ENCODE results near the gene MPDZ.

The MPDZ gene

DNA sequence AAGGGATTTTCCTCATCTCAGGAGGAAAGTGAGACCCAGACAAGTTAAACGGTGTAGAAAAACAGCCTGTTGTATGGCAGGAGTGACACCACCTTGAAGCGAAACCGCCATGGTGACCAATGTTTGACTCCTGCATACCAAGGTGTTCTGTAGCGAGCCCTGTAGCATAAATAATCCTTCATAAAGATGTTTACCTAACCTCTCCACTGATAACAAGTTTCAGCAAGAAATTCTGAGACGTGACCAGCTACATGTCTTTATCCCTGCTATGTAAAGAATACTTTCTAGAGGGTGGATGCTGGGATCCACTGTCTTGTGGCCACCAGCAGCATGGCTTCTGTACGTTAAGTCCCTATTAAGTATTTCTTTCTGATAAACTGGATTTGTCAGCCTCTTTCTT lies 148.1 kb downstream of the MPDZ start:
- DNase-seq: no peak

DNA sequence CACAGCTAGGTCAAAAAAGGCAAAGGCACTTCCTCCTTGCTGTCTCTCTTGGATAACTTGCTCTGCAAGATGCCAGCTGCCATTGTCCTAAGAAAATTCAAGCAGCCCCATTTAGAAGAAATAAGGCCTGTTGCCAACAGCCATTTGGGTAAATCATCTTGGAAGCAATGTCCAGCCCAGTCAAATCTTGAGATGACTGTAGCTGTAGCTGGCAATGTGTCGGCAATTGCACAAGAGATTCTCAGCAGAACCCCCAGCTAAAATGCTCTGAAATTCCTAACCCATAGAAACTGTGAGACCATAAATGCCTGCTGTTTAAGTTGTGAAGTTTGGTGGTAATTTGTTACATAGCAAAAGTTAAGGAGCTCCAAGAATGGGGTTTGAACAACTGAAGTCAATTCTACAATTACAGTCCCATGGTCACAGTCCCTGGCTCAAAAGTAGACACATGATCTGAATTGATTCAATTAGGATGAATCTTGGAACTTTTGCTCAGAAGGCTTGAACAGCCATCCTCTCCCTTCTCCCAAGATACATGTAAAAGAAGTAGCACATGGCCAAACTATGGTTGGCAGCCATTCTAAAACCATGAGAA lies 151.1 kb downstream of the MPDZ start:
- no peak for DNase-seq

DNA sequence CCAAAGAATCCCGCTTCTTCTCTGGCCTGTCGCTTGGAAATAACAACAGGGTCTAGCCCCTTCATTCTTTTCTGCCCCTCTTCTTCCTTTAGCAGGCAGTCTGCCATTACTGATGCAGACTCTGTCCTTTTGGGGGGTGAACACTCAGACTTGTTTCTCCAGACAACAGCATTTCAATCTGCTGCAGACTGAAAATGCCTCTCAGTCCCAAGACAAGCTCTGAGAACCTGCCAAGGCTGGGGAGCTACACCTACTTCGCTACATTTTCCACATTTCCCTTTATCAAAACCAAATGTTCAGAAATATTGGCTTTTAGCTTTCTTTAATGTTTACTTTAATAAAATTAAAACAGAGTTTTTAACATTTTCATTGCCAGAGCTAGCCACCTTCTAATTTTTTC lies 152.4 kb downstream of the MPDZ start:
- no peak for DNase-seq

DNA sequence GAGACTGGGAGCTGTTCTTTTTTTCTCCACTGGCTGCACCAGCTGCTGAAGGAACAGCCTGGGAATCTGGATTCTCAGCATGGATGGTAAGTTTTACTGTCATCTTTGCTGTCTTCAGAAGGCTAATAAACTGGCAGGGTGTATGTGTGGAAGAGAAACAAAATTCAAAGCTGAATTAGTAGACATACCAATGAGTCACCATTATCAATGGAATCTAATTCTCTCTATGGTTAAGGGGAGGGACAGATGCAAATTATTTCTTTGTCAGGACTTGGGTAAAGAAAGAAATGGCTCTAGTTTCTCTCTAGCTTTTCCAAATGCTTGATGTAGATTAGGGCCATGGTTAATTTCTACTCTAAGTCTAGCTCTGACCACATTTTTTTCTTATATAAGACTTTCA lies 154.2 kb downstream of the MPDZ start:
- DNase-seq: no peak

DNA sequence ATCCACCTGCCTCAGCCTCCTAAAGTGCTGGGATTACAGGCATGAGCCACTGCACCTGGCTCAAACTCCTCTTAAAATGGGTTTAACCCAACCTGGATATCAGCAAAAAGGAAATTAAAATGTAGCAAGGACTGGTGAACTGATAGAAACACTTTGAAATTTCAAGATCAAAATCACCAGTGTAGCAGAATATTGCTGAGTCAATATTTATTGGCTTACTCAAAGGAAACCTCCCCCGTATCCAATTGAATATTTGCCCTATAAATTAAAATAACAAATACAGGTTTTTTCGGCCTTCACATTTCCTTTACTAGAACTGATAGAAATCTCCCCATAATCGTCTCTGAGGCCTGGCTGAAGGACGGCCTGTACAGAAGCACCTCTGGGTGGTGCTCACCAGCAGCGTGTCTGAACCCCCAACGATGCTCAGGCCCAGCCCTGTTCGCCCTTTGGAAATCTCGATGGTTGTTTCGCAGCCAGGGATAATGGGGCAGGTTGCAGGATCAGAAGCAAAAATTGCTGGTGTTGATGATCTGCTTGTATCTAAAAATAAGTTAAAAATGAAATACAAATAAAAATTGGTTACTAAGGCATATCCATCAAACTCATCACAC lies 156.6 kb downstream of the MPDZ start:
- no peak for DNase-seq

DNA sequence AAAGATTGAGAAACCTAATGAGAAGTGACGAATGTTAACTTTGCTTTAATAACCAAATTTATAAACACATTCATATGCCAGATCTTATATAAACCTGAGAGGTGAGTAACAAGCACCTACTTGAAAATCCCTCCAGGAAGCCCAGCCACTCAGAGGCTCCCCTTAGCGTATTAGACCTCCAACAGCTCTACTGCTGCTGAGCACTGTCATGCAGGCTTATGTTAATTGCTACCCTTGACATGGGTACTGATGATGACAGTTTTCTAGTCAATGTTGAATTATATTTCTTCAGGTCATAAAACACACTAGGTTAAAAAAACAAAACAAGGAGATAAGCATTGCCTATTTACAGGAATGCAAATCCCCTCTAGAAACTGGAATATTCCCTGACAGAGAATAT lies 161.2 kb downstream of the MPDZ start:
- DNase-seq: no peak

DNA sequence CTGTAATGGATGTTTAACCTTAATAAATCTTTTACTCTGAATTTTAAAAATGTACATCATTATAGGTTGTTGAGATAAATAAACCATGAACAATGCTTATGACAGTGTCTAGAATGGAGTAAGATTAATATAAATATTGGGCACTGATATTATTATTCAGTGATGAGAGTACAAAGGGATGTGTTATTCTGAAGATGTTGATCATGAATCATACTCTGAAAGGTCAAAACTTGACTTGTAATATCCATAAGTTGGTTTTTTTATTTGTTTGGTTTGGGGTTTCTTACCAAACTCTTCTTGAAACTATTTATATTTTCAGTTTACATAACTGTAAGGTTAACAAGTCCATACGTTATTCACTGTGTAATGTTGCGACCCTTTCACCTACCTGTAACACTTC lies 163.2 kb downstream of the MPDZ start:
- no peak for DNase-seq

DNA sequence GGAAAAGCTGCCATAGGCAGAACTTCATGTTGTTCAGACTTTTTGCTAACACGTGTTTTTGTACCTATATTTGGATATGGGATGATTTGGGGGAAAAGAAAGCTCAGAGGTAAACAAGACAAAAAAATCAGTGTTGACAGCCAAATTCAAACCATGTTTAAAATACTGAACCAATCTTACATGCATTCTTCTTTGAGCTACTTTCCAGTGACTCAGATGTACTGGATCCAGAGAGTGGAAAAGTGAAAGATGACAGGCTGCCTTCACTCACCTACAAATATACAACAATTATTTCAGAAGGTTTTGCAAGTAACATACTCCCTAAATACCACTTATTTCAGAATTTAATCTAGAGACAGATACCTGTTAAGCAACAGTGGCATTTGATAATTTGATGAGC lies 165.7 kb downstream of the MPDZ start:
- DNase-seq: no peak

DNA sequence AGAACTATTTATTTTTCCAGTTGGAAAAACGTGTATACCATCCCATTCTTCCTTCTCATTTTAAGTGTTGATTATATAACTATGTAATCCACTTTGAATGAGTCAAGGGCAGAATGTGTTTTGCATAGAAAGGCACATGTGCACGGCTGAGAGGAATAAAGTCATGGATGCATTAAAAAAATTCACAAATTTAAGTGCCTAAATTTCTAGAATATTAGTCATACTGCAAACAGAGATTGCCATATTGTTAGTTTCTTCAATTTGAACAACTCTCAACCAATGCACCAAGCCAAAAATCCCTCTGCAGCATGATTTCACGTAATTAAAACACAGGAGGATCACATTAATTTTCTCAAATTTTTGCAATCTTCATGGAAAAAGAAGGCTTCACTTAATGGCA lies 166.3 kb downstream of the MPDZ start:
- peak in 1 of 2 experiments; percentile 25 for DNase-seq

DNA sequence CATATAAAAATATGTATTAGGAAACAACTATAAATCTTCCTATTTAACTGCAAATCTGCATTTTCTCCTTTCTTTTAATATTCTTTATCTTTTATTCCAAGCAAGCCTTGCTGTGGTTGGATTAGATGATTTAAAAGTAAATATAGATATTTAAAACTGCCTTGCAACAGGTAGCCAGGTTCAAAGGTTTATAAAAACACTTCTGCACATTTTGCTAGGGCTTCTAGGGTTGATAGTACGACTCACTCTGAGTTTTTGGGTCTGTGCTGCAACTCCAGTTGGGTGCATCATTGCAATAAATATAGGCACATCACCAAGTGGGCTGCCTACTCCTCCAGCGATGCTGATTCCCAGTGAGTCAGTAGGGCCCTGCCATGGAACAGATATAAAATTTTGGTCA lies 167.7 kb downstream of the MPDZ start:
- no peak for DNase-seq

DNA sequence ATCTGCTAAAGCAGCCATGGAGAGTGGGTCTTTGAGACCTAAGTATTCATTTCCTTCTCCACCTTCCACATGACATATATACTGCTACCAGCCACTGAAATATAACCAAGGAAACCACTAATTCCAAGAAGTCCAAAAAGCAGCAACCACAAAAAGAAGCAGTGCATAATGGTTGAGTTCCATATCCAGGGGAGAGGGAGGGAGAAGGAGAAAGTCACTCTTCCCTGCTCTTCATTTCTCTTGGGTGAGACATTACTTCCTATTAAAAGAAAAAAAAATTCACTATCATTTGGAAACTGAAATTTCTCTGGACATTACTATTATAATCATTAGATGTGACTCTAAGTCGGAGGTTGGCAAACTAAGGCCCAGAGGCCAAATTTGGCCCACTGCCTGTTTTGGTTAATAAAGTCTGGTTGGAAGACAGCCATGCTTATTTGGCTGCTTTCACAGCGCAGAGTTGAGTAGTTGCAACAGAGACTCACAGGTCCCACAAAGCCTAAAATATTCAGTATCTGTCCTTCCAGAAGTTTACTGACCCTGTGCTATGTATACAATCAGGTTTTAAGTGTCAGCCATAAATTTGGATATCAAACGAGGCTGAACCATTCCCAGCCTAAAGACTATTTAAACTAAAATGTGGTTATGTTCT lies 168.6 kb downstream of the MPDZ start:
- no peak for DNase-seq

DNA sequence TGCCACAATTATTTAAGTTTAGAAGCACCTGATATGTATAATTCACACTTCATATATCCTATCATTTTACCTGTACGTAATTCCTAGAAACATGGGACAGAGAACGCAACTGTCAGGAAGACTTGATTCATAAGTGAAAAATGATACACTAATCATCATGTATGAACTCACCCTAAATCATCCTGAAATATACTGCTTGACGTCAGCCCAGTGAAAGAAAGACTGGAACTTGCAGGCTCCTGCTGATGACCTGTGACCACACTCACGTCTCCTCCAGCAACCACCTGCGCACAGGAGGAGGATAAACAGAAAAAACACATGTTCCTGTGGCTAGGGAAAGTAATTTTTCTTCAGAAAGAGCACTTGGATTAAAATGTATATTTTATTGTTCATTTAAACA lies 169.7 kb downstream of the MPDZ start:
- no peak for DNase-seq

DNA sequence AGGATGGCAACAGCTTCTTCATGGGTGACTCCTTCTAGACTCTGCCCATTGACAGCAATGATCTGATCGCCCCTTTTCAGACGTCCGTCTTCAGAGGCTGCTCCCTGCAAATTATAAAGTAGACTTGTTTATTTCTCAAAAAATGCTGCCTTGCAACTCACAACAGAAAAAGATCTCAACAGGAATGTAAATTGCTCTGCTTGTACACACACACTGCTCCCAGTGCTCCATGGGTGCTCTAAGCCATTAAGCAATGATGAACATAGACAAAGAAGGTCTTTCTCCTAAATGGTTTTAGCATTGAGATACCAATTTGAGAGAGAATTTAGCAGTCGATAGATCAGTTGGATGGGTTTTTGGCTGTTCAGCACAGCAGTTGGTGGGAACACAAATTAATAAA lies 172.5 kb downstream of the MPDZ start:
- no peak for DNase-seq

DNA sequence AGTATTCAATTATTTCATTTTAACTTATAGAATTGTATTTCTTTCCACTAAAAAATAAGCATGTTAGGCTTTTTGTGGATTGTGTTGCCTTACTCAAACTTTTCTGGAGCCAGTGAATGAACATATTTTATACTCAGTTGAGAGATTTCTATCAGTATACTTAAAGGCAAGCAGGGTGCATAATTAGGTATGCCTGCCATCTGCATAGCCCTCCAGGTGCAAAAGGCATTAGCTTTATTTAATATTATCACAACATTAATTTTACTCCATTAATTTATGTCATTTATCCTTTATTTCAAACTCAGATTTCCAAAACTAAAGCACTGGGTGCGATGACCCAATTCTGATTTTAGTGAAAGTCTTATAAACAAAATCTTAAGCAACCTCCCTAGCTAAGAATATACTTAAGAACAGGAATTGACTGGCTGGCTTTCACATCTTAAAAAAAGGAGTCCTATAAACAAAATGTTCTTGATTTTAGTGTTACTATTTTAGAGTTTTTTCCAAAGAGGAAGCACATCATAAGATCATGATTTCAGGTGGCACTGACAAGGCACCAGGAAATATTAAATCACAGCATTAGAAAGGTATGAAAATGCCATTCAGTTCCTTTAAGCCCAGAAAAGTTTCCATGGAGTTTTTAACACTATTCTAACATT lies 178.4 kb downstream of the MPDZ start:
- DNase-seq: peak in 1 of 2 experiments; percentile 22

DNA sequence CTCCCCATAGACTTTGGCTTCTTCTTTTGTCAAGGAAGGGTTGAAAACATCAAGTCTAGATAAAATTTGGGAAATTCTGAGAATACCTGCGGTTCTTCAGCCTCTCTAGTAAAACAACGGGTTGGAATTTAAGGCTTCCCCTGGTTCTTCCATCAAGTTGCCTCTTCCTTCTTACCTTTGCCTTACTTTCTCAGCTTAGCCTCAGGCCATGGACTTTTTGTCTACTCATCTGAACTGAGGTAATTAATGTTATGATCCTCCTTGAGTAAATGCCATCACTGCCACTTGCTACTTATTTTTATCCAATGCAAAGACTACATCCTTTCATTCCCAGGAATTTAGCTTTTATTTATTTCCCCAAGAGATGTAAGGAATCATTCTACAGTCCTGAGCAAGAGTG lies 184.4 kb downstream of the MPDZ start:
- DNase-seq: no peak

DNA sequence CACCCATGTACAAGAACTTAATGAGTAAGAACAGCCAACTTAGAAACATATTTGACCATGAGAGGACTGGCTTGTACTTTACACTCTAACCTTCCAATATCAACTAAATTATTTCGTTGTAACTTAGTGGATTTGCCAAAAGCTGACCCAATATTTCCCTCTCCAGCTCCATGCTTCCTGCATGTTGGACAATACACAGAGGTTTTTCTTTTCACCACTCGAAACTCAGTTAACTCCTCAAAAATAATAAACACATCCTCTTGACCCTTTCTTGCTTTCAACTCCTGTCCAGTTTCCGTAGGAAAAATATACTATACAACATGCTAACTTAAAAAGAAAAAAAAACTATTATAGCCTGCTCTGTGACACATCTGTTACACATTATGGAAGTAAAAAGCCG lies 188.9 kb downstream of the MPDZ start:
- no peak for DNase-seq

DNA sequence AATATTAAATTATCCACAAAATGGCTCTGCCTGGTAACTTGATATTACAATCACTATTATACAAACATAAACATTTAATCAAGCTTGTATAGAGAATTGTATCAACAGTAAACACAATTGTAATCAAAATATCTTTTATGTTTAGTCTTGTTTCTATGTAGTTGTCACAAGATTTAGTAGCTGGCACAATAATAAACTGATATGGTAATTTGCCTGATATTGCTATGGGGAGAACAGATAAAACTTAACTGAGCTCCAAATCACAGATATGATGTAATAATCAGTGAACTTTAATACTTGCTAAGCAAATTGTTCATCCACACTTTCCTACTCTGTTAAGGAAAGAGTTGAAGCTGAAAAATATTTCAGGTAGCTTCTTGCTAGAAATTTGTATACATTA lies 189.8 kb downstream of the MPDZ start:
- DNase-seq: no peak

DNA sequence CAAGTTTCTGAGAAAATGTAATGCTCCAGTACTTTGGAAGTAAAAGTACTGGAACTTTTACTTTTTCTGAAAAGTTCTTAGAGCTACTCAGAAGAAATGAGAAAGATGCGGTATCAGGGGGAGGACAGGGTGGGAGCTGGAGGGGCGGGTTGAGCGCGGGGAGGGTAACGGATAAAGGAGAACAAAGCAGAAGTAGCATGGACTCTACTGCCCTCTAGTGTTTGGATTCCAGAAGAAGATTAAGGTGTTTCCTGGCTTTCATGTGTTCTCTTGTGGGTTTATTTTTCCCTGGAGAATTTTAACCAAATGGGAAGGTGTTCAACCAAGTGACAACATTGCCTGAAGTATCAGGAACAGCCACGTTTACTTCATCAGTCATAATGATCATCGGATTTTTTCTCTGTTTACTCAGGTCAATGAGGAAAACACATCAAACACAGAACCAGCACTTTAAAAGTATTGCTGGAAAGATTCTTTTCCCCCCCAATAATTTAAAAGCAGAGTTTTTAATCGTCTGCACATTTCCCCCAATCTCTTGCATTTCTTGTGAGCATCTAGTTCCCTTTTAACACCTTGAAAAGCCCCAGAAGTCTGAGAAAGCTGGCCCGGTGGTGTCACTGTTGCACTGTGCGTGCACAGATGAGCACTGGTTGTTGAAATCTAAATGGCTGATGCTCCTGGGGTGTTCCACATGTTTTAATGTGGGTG lies 190.6 kb downstream of the MPDZ start:
- peak; percentile 48 to 68 for DNase-seq

DNA sequence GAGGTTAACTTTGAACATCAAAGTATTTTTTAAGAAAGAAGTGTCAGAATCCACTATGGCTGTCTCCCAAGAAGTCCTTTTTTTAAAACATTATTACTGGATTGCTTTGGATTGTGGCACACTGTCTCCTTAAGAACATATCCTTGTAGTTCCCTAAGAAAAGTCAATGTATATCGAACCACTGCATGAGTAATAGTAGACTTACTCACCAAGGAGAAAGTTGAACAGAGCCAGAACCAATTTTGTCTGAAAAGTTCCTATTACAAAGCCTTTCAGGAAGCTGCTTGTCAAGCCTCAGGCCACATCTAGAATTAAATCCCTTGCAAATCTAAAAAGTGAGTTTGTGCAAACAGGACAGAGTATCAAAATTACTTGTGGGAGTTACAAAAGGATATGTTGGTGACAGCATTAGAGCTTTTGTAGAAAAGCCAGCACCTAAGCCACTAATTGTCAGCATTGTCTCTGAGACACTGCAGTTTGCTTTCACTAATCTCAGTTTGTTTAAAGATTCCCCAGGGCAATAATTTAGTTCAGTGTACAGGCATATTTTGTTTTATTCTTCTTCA lies 195.4 kb downstream of the MPDZ start:
- DNase-seq: no peak

DNA sequence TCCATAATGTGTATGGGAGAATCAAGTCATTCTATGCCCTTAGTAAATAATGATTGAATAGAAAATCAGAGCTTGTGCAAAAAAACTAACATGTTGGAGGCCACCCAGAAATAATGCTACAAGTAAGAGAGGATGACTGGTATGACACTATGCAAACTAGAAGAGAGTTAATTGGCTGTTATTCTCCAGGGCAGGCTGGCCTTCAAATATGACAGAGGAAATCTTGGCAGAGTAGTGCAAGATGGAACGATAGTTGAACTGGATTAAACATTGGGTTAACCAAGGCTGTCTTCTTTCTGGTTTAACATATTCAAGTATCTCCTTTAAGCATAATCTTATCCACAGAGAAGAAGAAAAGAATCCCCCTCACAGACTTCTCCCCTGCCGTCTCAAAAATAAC lies 196.1 kb downstream of the MPDZ start:
- DNase-seq: no peak

DNA sequence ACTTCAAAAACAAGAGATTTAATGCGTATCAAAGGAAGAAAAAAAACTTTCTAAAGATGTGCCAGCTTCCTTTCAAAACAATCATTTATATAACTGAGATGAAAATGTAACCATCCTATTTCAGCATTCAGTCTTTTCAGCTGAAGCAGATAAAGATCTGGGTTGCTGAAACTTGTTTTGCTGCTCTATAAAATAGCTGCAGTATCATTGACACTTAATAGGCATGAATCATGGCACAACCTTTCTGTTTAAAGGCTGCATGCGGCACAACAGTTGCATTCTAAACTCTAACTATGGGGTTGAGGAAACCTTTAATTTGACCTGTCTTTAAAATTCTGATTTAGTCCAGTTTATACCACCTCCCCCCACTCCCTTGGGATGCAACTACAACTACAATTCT lies 196.7 kb downstream of the MPDZ start:
- DNase-seq: no peak

DNA sequence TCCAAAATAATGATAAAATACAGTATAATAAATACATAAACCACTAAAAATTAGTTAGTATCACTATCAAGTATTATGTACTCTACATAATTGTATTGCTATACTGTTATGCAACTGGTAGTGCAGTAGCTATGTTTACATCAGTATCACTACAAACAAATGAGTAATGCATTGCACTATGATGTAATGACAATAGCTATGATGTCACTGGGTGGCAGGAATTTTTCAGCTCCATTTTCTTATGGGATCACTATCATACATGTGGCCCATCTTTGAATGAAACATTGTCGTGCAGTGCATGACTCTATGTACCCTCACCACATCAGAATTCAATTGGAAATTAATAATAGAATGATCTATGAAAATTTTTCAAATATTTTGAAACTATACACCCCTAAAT lies 201.3 kb downstream of the MPDZ start:
- no peak for DNase-seq

DNA sequence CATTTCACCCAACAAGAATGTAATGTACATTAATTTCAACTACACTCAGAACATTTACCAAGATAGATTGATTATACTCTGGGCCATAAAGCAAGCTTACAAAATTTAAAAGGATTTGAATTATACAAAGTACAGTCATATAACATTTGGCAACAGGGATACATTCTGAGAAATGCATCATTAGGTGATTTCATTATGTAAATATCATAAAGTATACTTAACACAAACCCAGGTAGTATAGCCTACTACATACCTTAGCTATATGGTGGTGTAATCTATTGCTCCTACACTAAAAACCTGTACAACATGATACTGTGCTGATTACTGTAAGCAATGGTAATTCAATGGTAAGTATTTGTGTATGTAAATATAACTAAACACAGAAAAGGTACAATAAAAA lies 202.9 kb downstream of the MPDZ start:
- no peak for DNase-seq
